ENCODE data around the gene PPP1R16B.

DNA sequence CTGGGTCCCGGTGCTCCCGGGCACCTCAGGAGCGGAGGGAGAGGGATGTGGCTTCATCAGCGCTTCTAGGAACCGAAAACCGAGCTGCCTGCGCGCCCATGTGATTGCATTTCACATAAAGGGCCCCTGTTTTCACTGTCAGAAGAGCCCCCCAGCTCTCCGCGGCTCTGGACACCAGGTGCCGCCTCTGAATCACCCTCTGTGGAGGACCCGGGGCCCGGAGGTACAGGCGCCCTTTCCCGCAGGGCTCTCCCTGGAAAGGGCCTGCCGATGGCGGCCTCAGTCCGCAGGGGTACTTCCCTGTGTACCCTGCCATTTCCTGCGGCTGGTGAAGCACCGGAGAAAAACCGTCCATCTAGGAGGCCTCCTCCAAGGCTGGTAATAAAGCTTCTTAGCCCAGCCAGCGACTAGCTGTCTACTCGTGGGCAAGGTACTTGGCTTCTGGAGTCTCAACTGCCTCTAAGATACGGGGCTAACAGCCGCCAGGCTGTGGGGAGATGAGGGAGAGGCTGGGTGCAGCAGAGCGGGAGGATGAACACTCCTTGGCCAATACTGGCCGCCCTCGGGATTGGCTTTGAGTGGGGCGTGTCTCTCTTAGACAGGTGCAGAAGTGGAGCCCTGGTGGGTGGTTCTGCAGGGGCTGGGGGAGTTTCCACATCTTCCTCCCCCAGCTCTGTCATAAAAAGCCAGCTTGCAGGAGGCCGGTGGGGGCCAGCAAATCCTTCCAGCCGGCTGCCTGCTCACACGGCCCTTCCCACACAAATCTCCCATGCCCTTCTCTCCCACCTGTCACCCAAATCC is 1.6 kb downstream of the PPP1R16B start:
- TF ChIP-seq POLR2AphosphoS5 (IDR thresholded peaks at IDR 0.05; ENCODE audit: low read depth, low read length) (no peak), TAF1 (IDR thresholded peaks at IDR 0.05; ENCODE audit: borderline replicate concordance, insufficient read depth, low read length) (no peak)
